Activated T-cell treated with anti-CD3 and anti-CD28 coated beads for 24 hours (primary cell): ENCODE results near the gene SLC6A11.

Experiments used
- DNase-seq: peaks from one replicate; pipeline ENCODE4 v3.0.0-alpha.2; 2020; ENCODE audit warnings: low read depth

SLC6A11 gene

GRCh38 chr3:10888518-10889090 lies 72.6 kb downstream of the SLC6A11 start:
- no peak for DNase-seq

DNA sequence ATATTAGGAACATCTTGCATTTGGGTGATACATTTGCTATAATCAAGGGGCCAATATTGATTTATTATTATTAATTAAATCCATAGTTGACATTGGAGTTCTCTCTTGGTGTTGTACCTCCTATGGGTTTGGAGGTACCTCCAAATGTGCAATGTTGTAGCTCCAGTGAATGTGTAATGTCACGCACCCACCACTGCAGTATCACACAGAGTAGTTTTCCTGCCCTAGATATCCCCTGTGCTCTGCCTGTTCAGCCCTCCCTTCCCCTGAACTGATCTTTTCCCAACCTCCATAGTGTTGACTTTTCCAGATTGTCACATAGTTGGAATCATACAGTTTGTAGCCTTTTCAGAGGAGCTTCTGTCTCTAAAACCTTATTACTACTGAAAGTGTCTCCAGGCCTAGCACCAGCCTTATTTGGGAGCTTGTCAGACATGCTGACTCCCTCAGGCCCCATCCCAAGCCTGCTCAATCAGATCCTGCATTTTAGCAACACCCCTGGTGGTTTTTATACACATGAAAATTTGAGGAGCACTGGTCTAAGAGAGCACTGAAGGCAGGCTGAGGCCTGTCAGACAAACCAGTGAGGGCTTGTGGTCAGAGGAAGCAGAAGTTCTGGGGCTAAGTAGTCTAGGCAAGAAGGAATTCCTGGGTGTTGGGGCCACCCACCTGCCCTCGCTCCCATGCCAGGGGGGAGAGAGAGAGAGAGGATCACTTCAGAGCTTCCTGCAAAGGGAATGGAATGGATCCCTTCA lies 73.4 kb downstream of the SLC6A11 start:
- no peak for DNase-seq

GRCh38 chr3:10890665-10891064 lies 74.6 kb downstream of the SLC6A11 start:
- DNase-seq, result no peak

DNA sequence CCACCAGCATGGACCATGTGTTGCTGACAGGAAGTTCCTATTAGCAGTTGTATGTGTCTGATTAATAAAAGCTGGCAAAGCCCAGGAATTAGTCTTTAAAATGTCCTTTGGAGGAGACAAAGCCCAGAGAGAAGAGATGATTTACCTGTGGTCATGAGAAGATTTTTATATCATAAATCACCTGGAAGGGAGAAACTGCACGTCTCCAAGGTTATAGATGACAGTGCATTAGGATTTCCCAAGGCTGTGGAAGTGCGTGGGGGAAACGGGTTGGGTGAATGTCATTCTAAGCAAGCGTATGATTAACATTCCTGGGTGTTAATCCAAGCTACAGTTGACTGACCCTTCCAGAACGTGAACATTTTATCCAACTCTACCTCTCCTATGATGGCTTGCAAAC lies 76.6 kb downstream of the SLC6A11 start:
- no peak for DNase-seq

DNA sequence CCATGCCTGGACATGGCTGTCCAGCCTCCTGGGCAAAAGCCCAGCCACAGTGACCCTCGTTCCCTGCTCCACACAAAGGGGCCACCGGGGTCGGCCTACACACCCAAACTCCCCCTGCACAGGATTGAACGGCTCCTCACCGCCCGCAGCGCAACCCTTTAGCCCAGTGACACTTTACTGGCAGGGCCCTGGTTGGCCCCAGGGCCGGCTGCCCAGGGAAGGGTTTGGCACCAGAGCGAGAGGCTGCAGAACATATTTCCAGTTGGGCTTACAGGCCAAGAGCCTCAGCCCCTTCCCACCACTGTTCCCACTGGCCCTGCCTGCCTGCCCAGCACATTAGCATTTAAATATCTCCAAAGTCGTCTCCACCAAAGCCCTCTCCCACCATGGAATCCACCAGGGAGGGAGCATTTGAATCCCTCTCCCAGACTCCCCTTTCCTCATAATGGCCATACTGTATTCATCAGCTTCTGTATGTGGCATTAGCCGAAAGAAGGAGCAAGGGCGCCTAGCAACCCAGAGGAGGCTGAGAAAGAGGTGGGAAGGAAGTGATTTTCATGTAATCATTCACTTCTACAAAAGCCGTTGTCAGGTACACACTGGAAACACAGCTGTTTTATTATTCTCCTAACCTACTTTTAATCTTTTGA lies 85.4 kb downstream of the SLC6A11 start:
- no peak for DNase-seq

DNA sequence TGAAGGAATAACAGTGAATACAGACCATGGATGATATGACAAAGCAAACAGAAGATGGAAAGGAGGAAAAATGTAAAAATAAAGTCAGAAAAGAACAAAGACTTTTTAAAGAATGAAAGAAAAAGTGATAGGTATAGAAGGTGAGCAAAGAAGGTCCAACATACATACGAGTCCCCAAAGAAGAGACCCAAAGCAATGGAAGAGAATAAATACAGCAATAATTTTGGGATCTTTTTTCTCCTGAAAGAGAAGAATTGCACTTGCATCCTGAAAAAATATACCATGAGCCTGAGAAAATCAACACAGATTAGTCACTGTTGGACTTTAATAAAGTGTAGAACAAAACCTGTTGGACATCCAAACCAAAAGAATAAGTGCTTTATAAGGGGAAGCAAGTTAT lies 91.2 kb downstream of the SLC6A11 start:
- DNase-seq, result no peak

DNA sequence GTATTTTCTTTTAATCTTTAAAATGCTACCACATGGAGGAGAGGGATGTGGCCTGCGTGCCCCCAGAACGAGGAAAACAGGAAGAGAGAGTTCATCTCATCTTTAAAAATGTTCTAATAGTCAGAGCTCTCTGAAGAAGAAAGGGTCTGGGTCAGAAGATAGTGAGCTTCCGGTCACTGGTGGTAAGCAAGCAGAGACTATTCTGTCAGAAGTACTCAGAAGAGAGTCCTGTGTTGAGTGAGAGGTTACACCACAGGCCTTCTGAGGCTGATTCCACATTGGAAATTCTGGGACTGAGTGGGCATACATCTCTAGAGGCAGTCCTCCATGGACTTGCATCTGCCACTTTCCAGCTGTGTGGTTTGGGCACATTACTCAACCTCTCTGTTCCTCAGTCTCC lies 94.3 kb downstream of the SLC6A11 start:
- DNase-seq, result no peak

DNA sequence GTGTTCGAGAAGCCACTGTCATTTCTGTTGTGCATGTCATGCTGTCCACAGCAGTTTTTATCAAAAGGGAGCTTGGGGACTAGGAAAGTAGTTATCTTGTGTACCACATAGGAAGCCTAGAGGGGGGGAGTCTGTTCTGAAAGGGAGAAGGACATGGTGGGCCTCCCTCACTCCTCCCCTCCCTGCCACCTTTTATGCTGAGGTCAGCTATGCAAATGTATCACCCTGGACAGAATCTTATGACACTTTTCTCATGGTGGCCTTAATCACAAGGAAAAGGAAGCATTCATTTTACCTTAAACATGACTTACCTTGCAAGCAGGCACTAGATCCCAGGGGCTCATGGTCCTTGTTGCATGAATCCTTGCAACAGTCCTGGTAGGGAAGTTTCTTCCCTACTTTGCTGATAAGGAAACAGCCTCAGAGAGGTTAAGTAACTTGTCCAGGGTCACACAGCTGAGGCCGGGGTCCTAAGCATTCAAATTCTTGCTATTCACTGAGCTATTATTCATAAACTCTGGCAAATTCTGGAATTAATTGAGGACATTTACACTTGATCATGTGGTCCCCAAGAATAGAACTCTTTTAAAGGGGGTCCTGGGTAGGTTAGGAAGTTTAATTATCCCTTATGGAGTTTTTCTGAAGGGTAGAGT lies 95.4 kb downstream of the SLC6A11 start:
- no peak for DNase-seq

DNA sequence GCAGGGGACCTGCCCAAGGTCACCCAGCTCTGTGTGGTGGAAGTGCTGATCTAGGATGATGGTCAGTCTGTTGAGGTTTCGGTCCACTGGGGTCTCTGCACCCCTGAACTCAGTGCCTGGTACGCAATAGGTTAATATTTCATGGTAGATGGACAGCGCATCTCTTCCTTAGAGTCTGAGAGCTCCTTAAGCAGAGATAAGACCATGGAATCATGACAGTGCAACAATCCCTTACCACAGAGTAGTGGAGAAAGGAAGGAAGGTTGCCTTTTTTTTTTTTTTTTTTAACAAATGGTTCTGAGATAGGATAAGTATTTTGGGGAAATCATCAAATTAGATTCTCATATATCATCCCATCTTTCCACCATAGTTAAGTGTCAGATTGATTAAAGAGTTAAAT lies 96.8 kb downstream of the SLC6A11 start:
- no peak for DNase-seq

DNA sequence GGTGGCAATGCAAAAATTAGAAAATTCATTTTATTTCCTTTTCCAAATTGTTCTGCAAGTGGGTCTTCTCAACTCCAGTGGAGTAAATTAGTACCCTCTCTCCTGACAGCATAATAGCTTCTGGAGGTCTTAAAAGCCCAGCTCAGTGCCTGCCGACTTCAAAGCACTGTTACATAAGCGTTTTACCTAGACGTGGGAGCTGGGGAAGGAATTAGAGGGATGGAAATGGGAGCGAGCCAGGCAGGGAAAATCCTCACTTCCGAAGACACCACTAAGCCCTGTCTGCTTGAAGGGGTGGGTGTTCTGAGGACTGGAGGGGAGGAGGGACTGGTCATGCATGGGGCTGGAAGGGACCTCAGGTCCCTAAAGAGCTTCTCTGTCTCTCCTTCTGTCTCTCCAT lies 99.3 kb downstream of the SLC6A11 start:
- DNase-seq, result no peak

DNA sequence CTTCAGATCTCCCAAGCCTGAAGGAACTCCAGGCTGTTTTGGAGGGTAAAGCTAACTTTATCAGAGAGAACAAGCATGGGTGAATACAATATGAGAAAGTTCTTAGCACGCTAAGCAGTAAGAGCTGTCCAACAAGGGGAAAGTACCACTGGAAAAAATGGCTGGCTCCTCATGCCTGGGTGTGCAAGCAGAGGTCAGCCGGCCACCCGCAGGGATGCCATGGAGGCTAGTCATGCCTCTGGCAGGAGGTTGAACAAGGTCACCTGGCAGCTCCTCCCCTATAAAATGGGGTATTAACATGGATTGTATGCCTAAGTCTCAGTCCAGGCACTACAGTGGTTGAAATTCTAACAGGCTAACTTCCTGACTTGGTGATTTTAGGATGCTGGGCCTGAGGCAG lies 101.1 kb downstream of the SLC6A11 start:
- DNase-seq, result no peak

- no peak for DNase-seq
Measured at GRCh38 chr3:10918011-10918410, 102.0 kb downstream of the SLC6A11 start.

DNA sequence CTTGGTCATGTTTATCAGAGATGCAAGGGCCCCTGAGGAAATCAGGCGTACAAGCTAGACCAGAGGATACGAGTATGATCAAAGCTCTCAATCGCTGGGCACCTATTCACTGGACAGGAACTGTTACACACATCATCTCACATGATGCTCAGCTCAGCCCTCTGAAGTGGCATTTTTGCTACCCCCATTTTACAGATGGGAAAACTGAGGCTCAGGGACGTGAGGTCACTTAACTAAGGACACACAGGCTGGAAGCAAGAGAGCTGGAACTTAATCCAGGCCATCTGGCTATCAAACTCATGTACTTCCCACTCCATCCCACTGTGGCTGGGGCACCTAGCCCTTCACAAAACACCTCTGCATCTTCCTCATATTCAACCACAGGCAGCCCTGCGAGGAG lies 103.6 kb downstream of the SLC6A11 start:
- no peak for DNase-seq

DNA sequence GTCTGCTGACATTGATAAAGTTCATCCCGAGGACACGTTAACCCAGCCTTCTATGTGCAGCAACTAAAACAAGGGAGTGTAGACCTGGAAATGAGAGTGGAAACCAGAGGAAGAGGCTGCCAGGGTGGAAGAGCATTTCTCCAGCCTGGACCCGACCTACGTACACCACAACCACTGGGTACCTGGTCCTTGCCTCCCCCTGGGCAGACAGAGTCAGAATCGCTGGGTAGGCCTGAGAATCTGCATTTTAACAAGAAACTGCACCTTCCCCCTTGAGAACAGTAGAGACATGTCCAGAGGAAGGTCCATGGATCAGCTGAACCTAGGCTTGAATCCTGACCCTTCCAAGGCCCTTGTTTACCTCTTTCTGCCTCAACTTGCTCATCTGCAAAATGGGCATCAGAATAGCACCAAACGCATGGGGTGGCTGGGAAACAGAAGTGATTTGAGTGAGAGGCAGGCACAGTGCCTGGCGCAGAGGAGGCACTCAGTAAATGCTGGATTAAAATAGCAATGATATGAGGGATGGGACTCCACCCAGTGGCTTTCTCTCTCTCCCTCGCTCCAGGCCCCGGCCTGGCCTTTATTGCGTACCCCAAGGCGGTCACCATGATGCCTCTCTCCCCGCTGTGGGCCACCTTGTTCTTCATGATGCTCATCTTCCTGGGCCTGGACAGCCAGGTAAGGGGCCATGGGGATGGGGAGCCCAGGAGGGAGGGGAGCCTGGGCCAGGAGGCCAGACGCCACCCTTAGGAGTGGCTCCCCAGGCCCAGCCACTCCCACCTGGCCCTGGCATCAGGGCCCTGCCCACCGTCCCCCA lies 109.6 kb downstream of the SLC6A11 start:
- no peak for DNase-seq

DNA sequence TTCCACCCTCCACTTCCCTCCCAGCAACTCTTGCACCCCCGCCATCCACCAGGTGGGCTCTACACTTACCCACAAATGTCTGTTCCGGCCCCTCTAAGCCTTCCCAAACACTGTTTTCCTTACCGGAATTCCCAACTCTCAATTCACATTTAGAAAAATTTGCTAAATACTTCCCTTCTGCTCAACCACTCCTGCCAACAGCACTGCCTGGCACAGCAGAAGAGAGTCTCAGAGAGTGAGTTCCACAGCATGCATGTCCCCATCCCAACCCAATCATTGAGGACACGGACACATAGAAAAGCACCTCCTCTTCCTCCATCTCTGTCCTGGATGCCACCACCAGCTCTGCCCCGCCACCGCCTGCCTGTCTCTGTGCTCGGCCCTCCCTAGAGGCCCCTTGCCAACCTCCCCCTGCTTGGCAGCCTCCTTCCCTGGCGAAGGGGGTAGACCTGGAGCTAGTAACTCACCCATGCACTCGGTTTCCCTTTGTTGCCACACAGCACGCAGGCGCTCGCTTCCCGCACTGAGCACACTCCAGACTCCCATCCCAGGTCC lies 110.3 kb downstream of the SLC6A11 start:
- DNase-seq, result no peak

DNA sequence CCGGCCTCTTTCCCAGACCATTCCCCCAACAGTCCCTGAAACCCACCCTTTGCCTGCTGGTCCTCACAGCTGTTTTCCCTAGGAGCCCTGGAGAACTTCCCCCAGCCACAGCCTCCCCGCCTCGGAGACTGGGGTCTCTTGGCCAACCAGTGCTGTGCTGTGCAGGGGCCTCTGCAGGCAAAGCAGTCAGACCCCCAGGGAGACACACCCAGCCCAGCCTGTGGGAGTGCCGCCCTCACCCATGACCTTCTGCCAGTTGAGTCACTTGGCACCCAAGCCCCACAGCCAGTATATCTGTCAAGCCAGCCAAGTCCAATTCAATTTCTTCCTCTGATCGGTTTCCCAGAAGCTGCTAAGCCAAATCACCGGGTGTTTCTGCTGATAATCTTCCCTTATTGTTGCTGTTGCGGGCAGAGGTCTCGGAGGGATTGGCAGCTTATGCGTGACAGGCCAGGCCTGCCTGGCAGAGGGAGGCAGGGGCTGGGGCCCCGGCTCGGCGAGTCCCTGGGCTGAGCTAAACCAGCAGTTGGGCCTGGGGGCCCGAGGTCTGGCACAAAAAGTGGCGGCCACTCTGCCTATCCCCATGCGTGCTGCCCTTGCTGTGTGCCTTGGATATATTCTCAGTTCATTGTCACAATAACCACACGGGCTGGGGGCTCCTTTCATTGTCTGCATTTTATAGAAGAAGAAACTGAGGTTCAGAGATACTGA lies 110.9 kb downstream of the SLC6A11 start:
- DNase-seq, result no peak

DNA sequence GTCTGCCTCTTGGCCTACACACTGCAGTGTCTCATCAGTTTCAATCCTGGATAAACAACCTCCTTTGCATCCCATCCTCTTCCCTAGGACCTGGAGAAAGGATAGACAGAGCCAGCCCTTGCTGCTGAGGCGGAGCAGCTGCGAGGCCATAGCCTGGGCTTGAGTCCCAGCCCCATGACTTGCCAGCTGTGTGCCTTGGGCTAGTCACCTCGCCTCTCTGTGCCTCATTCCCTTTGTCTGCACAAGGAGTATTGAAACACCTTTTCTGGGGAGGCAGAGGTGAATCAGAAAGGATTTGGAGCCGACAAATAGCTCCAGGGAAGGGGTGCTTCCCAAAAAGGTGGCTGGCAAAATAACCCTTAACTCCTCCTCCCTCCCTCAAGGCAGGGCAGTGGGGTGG lies 111.5 kb downstream of the SLC6A11 start:
- no peak for DNase-seq

GRCh38 chr3:10928407-10928960 lies 112.5 kb downstream of the SLC6A11 start:
- no peak for DNase-seq

- no peak for DNase-seq
Measured at GRCh38 chr3:10928961-10929471, 113.0 kb downstream of the SLC6A11 start.

GRCh38 chr3:10929978-10930665 lies 114.1 kb downstream of the SLC6A11 start:
- no peak for DNase-seq
